Keratinocyte (primary cell): ENCODE data around the gene FGGY.

Source experiments
- CTCF ChIP-seq, 3 experiments: IDR thresholded peaks in 1 of 3; conservative IDR thresholded peaks in 1 of 3; optimal IDR thresholded peaks in 1 of 3; 2 replicates in 2 of 3; 3 replicates in 1 of 3; pipeline versions ENCODE3 to v1.5.1; 2011; ENCODE audit warnings: low read length in 3 of 3, mild to moderate bottlenecking in 3 of 3, moderate library complexity in 2 of 3, control low read depth in 1 of 3, inconsistent platforms in 1 of 3; ENCODE audit not compliant: insufficient read depth in 2 of 3; ENCODE audit errors: extremely low read depth in 1 of 3
- EZH2 ChIP-seq: IDR thresholded peaks from one replicate; pipeline ENCODE4 v1.6.1; 2012; ENCODE audit warnings: inconsistent platforms, mild to moderate bottlenecking, low read length, moderate library complexity

GRCh38 chr1:59353453-59353852 lies 56.6 kb downstream of the FGGY start:
- TF ChIP-seq CTCF (optimal IDR thresholded peaks at IDR 0.05 in 1 of 3, IDR thresholded peaks at IDR 0.05 in 1 of 3, conservative IDR thresholded peaks at IDR 0.05 in 1 of 3; ENCODE audit: extremely low read depth in 1 of 3, insufficient read depth in 2 of 3, low read length in 3 of 3): no peak
- TF ChIP-seq EZH2: no peak
